ENCODE data around the gene WHRN. TPM values are rescaled to one million over a fixed set of nuclear protein-coding genes. Genes with fewer than 3 reads are reported as not detected.

Gene WHRN
- total RNA-seq, 1 experiment from 2014 or later: 19.8 TPM

- no peak overlapping the region for H3K4me3 ChIP-seq
- no TSS peak for BruUV-seq (replicated peaks)
- ChIA-PET POLR2A (ENCODE audit: unreplicated experiment) (no interaction called here), CTCF (interaction anchor here (0.6 to 0.7 kb wide), 2 partner anchors 16 to 1932 kb away, joined by 6 read pairs; no protein-coding TSS in a partner anchor)
- no peaks in the 10 kb centered on the region for H3K27me3 ChIP-seq (ENCODE audit: insufficient read depth, low read depth)
- no peak for DNase-seq
- TF ChIP-seq EZH2 (IDR thresholded peaks at IDR 0.05; ENCODE audit: low read depth) (no peak), CTCF (conservative IDR thresholded peaks at IDR 0.05) (no peak)
- H2AFZ ChIP-seq: no peak overlapping the region
- peaks cover 5% of the 10 kb centered on the region; the same call in 1 of the 2 replicates for H3F3A ChIP-seq (ENCODE audit: insufficient read depth, low read depth)
- H3K27ac ChIP-seq: no peak overlapping the region
- H3K9me2 ChIP-seq (ENCODE audit: insufficient read depth): no peaks in the 10 kb centered on the region
- intact Hi-C loops (cut with micrococcal nuclease; ENCODE audit: unreplicated experiment): no loop called here
- no peak overlapping the region for H3K4me2 ChIP-seq
- no peaks in the 10 kb centered on the region for H3K79me2 ChIP-seq (ENCODE audit: low read depth)
- no peaks in the 10 kb centered on the region for H3K9me3 ChIP-seq (ENCODE audit: insufficient read depth, low read depth)
- no peaks in the 10 kb centered on the region for H4K20me1 ChIP-seq (ENCODE audit: insufficient read depth)
- no peaks in the 10 kb centered on the region for H3K36me3 ChIP-seq (ENCODE audit: low read depth)
- peaks cover 4% of the 10 kb centered on the region; the same call in 1 of the 2 replicates for H3K4me1 ChIP-seq (replicated peaks; ENCODE audit: insufficient read depth)
These were observed 12.8 kb upstream of the WHRN start for GRCh38 chr9:114518120-114518519.

DNA sequence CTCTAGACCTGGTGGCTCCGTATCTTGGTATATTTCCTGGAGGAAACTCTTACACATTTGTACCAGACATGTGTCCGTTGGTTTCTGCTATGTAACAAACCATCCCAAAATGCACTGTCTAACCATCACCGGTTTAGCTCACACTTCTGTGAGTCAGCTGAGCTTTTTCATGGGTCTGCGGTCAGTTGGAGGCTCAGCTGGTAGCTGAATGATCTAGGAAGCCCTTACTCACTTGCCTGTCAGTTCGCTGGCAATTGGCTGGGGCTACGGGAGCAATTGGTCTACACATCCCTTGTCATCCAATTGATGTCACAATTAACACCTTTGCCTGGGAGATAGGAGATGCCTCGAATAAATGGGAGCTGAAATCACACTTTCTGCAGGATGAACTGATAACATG is 11.6 kb upstream of the WHRN start:
- no peak overlapping the region for H3K4me2 ChIP-seq
- H3K27me3 ChIP-seq (ENCODE audit: insufficient read depth, low read depth): no peaks in the 10 kb centered on the region
- no peak overlapping the region for H3K4me3 ChIP-seq
- H2AFZ ChIP-seq: no peak overlapping the region
- no TSS peak for BruUV-seq (replicated peaks)
- intact Hi-C loops (cut with micrococcal nuclease; ENCODE audit: unreplicated experiment): no loop called here
- H3K9me2 ChIP-seq (ENCODE audit: insufficient read depth): no peaks in the 10 kb centered on the region
- TF ChIP-seq EZH2 (IDR thresholded peaks at IDR 0.05; ENCODE audit: low read depth) (no peak), CTCF (conservative IDR thresholded peaks at IDR 0.05) (no peak)
- ChIA-PET POLR2A (ENCODE audit: unreplicated experiment) (no interaction called here), CTCF (no interaction called here)
- H3K36me3 ChIP-seq (ENCODE audit: low read depth): no peaks in the 10 kb centered on the region
- H3K27ac ChIP-seq: no peak overlapping the region
- H4K20me1 ChIP-seq (ENCODE audit: insufficient read depth): no peaks in the 10 kb centered on the region
- H3K79me2 ChIP-seq (ENCODE audit: low read depth): no peaks in the 10 kb centered on the region
- H3F3A ChIP-seq (ENCODE audit: insufficient read depth, low read depth): peaks cover 5% of the 10 kb centered on the region; the same call in 1 of the 2 replicates
- DNase-seq: no peak
- peaks cover 4% of the 10 kb centered on the region; the same call in 1 of the 2 replicates for H3K4me1 ChIP-seq (replicated peaks; ENCODE audit: insufficient read depth)
- H3K9me3 ChIP-seq (ENCODE audit: insufficient read depth, low read depth): no peaks in the 10 kb centered on the region

DNA sequence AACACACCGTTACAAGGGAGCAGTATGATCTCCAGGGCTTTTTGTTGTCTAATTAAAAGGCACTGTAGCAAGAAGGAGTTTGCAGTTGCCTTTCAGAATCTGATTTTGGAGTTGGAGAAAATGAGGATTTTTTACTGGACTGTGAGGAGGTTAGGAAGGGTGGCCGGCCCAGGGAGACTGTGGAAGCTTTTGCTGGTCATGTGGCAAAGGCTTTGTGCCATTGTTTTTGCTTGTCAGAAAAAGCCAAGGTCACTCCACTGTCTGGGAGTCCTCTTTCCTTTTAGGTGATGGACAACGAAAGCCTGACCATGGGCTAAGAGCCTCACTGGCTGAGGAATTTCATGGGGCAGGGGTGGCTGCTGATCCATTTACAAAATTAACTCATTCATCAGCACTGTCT is 10.3 kb upstream of the WHRN start:
- H3K9me2 ChIP-seq (ENCODE audit: insufficient read depth): no peaks in the 10 kb centered on the region
- H3K4me1 ChIP-seq (replicated peaks; ENCODE audit: insufficient read depth): 0 out of 2 replicates have a peak, but pooled peaks cover 4% of the 10 kb centered on the region
- H3K4me3 ChIP-seq: no peak overlapping the region
- no peak for TF ChIP-seq CTCF (conservative IDR thresholded peaks at IDR 0.05)
- TF ChIP-seq EZH2 (IDR thresholded peaks at IDR 0.05; ENCODE audit: low read depth): no peak
- peaks cover 5% of the 10 kb centered on the region; the same call in 1 of the 2 replicates for H3F3A ChIP-seq (ENCODE audit: insufficient read depth, low read depth)
- no peaks in the 10 kb centered on the region for H3K79me2 ChIP-seq (ENCODE audit: low read depth)
- no peaks in the 10 kb centered on the region for H3K9me3 ChIP-seq (ENCODE audit: insufficient read depth, low read depth)
- no TSS peak for BruUV-seq (replicated peaks)
- H4K20me1 ChIP-seq (ENCODE audit: insufficient read depth): no peaks in the 10 kb centered on the region
- ChIA-PET CTCF (no interaction called here), POLR2A (ENCODE audit: unreplicated experiment) (no interaction called here)
- no peaks in the 10 kb centered on the region; the same call in 1 of the 2 replicates for H3K27me3 ChIP-seq (ENCODE audit: insufficient read depth, low read depth)
- H3K27ac ChIP-seq: no peak overlapping the region
- no peak overlapping the region for H2AFZ ChIP-seq
- no peaks in the 10 kb centered on the region for H3K36me3 ChIP-seq (ENCODE audit: low read depth)
- H3K4me2 ChIP-seq: no peak overlapping the region
- DNase-seq: no peak
- intact Hi-C loops (cut with micrococcal nuclease; ENCODE audit: unreplicated experiment): no loop called here

All from PC-9 (cell line).